Fibroblast of villous mesenchyme (primary cell): Measurements from ENCODE around the gene MIEF1. TPM values are rescaled to one million over a fixed set of nuclear protein-coding genes. Genes with fewer than 3 reads are reported as not detected.

ENCODE experiments used
- DNase-seq: peaks from one replicate; pipeline ENCODE4 v3.0.0-alpha.2; 2010; ENCODE audit warnings: low read depth
- H3K4me3 ChIP-seq: 2 replicates; pipeline ENCODE4 v1.5.1; 2011; ENCODE audit warnings: low read depth, mild to moderate bottlenecking, low read length
- total RNA-seq: library from RNA; depleted of rRNA; stranded (reverse); fragments of >200 nt; gene quantifications from 2 replicates; pipeline ENCODE4 v1.2.3, GENCODE V29; 2012
- TF ChIP-seq, protein P1 (sequence below): IDR thresholded peaks from 2 replicates; pipeline ENCODE4 v1.5.1; 2012; ENCODE audit warnings: low read depth, mild to moderate bottlenecking, low read length; ENCODE audit not compliant: insufficient read depth

Gene MIEF1
- total RNA-seq, 1 donor = 32.8 TPM

DNA sequence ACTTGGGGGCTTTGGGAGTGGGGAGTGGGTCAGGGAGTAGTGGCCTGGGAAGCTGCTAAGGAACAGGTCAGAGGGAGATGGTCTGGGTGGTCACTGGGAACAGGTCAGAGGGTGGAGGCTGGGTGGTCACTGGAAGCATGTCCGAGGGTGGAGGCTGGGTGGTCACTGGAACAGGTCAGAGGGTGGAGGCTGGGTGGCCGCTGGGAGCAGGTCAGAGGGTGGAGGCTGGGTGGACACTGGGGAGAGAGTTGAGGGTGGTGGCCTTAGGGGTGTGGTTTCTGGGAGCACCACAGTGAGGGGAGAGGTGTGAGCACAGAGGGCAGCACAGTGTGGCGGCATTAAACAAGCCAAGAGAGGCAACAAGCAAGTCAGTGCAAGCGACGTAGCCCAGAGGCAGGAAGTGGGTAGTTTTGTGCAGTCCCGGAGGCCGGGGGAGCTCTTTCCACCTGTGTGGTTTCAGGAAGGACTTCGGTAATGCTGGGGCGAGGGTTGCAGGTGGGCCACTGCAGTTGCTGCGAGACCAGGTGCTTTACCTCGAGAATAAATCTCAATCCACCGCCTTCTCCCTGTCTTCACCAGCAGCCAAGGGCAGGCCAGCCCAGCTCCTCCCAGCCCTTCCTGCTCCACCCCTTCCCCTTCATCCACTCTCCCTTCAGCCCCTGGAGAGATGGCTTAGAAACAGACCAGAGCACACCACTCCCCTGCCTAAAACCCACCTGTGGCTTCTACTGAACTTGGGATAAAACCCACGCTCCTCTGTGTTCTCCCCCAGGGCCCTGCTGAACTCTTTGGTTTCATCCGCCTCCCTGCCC is 65.3 kb downstream of the MIEF1 start:
- no peak overlapping the region for H3K4me3 ChIP-seq
- TF ChIP-seq, protein P1, sequence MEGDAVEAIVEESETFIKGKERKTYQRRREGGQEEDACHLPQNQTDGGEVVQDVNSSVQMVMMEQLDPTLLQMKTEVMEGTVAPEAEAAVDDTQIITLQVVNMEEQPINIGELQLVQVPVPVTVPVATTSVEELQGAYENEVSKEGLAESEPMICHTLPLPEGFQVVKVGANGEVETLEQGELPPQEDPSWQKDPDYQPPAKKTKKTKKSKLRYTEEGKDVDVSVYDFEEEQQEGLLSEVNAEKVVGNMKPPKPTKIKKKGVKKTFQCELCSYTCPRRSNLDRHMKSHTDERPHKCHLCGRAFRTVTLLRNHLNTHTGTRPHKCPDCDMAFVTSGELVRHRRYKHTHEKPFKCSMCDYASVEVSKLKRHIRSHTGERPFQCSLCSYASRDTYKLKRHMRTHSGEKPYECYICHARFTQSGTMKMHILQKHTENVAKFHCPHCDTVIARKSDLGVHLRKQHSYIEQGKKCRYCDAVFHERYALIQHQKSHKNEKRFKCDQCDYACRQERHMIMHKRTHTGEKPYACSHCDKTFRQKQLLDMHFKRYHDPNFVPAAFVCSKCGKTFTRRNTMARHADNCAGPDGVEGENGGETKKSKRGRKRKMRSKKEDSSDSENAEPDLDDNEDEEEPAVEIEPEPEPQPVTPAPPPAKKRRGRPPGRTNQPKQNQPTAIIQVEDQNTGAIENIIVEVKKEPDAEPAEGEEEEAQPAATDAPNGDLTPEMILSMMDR = no peak
- DNase-seq = no peak

Other genes starting within 250 kb of the MIEF1 start
- gene RPL3, start 182.7 kb upstream of the MIEF1 start, total RNA-seq = 1,795 and 1,805 TPM in 2 replicates
- 8.6 and 12.2 TPM in 2 replicates for gene SYNGR1, start 152.3 kb upstream of the MIEF1 start, total RNA-seq
- gene TAB1, start 102.5 kb upstream of the MIEF1 start, total RNA-seq = 11.6 and 13.4 TPM in 2 replicates
- 0.64 and 1.3 TPM in 2 replicates for gene MGAT3, start 45.3 kb upstream of the MIEF1 start, total RNA-seq
- gene ATF4, start 18.3 kb downstream of the MIEF1 start, total RNA-seq = 200 and 379 TPM in 2 replicates
- gene RPS19BP1, start 30.5 kb downstream of the MIEF1 start, total RNA-seq = 44.0 and 57.0 TPM in 2 replicates
- under 0.01 TPM in 1 of 2 replicates, not detected in the other for gene CACNA1I, start 68.5 kb downstream of the MIEF1 start, total RNA-seq